HL-60/S4 (cell line): ENCODE data around the gene DDRGK1.
"Not testable (repeated sequence)": the region's sequence is repeated elsewhere in the genome, so short reads cannot be mapped to it uniquely, and the experiment has no call there.

Source experiments
- in situ Hi-C: fragments of 300-500 bp; cut with MboI; formaldehyde crosslinking; loops from 2 replicates; pipeline ENCODE4 v1.14.3; 2022; ENCODE audit warnings: low sequenced_read_pairs

The DDRGK1 gene

GRCh38 chr20:3166338-3166912 is 38.1 kb downstream of the DDRGK1 start:
- in situ Hi-C loops = no loop called here

GRCh38 chr20:3165473-3166337 is 38.8 kb downstream of the DDRGK1 start:
- in situ Hi-C loops = no loop called here

- in situ Hi-C loops = no loop called here
Measured at GRCh38 chr20:3164763-3165410, 39.6 kb downstream of the DDRGK1 start.

GRCh38 chr20:3164043-3164762 is 40.3 kb downstream of the DDRGK1 start:
- in situ Hi-C loops = no loop called here

GRCh38 chr20:3163099-3164042 is 41.1 kb downstream of the DDRGK1 start:
- in situ Hi-C loops = no loop called here

GRCh38 chr20:3162080-3162611 is 42.3 kb downstream of the DDRGK1 start:
- in situ Hi-C loops = no loop called here

- in situ Hi-C loops = no loop called here
Measured at GRCh38 chr20:3161316-3162079, 43.0 kb downstream of the DDRGK1 start.

- in situ Hi-C loops = no loop called here
Measured at GRCh38 chr20:3160418-3160817, 44.1 kb downstream of the DDRGK1 start.

GRCh38 chr20:3158968-3159431 is 45.5 kb downstream of the DDRGK1 start:
- in situ Hi-C loops = no loop called here

- in situ Hi-C loops = no loop called here
Measured at GRCh38 chr20:3157817-3158216, 46.7 kb downstream of the DDRGK1 start.

- in situ Hi-C loops = no loop called here
Measured at GRCh38 chr20:3156811-3157619, 47.5 kb downstream of the DDRGK1 start.

- in situ Hi-C loops = not testable (repeated sequence)
Measured at GRCh38 chr20:3152057-3152644, 52.3 kb downstream of the DDRGK1 start.

- in situ Hi-C loops = no loop called here
Measured at GRCh38 chr20:3150908-3151307, 53.6 kb downstream of the DDRGK1 start.

- in situ Hi-C loops = no loop called here
Measured at GRCh38 chr20:3146732-3147341, 57.6 kb downstream of the DDRGK1 start.

GRCh38 chr20:3141757-3142156 is 62.7 kb downstream of the DDRGK1 start:
- in situ Hi-C loops = no loop called here
